GM21529 (cell line): ENCODE measurements around the gene PDE4B.

Source experiments
- ATAC-seq: cut with Tn5 transposase; IDR thresholded peaks from one replicate; pipeline ENCODE4 v1.9.1; 2021; ENCODE audit not compliant: unreplicated experiment

PDE4B gene

DNA sequence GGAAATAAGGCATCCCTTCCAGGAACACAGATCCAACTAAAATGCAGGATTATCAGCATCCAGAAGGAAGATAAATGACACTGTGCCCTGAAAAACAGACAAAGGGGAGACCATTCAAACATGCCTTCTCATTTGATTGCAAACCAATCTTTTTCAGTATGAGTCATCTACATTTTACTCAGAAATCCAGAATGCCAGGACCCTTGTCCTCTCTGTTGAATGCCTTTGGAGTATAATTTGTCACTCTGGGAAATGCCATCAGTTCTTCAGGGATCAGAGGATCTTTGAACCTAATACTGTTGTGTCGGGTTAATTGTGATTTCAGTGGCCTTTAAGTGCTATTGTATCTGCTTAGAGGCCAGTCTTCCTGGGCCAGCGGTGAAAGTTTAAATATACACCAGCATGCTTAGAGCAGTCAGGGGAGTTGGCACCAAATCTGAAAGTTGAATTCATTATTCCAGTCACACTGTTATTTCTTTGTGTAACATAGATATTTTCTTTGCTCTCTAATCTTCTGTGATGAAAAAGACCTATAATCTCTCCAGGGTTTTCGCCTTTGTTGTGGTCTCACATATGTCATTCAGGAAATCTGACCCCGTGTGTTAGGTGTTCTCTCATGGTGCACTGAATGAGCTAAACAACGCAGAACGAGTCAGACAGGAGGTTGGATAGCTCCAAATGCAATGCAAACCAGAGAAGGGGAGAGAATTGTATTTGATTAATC, 376.4 kb downstream of the PDE4B start:
- peak; percentile 15 for ATAC-seq

DNA sequence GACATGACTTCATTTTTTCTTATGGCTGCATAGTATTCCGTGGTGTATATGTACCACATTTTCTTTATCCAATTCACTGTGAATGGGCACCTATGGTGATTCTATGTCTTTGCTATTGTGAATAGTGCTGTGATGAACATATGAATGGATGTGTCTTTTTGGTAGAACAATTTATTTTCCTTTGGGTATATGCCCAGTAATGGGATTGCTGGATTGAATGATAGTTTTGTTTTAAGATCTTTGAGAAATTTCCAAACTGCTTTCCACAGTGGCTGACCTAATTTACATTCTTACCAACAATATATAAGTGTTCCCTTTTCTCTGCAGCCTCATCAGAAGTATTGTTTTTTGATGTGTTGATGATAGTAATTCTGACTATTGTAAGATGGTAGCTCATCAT, 379.6 kb downstream of the PDE4B start:
- ATAC-seq, result no peak

DNA sequence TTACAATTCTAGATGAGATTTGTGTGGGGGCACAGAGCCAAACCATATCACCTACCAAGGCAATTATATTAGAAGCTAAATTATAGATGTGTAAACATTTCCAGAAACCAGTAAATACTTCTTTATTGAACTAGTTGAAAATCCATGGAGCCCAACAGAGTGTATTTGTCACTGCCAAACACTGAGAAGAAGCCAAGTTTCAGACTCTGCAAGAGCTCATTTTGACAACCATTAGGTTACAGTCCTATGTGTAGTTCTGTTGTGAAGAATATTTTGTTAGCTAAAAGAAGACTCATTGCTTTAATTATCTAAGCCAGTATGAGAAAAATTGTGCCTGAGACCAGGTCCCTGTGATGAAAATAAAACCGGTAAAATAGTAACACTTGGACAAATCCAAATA, 382.4 kb downstream of the PDE4B start:
- ATAC-seq, result no peak

DNA sequence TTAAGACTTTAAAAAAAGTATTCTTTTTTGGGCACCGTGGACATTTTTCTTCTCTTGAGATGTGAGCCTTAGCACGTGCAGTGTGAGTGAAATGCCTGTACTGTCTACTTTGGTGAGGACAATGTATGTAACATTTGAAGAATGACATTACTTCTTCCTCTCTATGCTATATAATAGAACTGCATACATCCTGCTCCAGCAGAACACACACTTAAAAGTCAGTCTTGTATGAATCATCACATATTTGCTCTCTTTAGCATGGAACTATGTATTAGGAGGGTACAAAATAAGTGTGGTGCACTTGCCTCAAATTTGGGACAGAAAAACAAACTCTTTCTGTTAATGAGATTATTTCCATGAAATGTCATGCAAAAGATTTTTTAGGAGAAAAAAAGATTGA, 382.9 kb downstream of the PDE4B start:
- ATAC-seq, result no peak

DNA sequence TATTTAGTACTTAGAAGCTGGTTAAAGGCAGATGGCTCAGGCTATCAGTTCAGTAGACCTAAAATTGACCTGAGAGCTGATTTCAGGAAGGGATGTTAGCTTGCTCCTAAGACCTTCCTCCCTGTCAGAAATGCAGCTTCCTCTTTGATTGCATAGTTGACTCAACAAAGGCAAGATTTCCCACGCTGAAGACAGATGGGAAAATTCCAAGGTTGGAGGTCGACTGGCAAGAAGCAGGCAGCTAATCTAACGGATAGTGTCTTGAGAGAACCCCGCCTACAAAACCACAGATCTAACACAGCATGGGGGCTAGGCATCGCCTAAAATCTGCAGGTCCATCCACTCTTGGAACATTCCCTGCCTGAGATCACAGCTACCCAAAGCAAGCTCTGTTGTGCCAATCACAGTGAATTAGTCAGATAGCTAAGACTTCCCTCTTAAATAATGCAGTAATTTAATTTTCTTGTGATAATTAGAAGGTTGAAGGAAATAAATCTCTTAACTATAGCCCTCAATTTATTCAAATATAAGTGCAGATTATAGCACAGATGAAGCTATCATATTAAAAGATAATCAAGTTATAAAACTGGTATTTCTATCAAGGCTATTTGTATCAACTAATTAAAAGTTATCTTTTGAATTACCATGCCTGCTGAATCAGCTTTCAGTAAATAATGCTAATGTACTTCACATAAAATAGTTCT, 383.5 kb downstream of the PDE4B start:
- ATAC-seq, result no peak

DNA sequence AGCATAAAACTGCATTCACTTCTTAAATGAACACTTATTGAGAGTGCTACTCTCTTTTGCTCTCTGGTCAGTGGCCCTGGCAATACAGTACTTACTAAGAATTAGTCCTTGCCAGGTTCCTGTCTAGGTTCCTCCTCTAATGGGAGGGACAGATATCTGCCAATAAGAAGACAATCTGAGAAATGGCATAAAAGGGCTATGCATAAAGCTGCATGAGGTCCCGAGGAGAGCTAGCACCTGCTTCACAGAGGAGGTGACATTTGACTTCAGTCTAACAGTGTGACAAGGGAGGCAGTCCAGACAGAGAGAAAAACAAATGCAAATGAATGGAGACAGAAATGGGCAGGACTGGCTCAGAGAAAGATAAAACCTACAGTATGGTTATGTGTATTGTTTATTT, 384.1 kb downstream of the PDE4B start:
- no peak for ATAC-seq

DNA sequence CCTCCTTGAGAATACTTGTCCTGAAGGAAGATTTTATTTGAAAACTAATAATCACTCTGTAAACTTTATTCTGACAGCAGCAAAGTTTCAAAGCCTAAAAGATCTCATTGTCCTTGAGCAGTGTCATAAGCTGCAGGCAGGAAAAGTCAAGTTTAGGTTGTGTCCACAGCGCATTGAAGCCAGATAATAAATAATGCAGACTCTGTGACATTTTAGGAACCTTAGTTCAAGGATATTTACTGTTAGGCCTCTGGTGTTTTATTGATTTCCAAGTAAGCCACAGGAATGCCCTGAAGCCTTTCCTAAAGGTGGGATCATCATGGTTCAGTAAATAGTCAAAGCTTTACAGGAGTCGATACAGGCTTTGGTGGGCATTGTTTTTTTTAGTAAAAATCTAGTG, 384.8 kb downstream of the PDE4B start:
- no peak for ATAC-seq

DNA sequence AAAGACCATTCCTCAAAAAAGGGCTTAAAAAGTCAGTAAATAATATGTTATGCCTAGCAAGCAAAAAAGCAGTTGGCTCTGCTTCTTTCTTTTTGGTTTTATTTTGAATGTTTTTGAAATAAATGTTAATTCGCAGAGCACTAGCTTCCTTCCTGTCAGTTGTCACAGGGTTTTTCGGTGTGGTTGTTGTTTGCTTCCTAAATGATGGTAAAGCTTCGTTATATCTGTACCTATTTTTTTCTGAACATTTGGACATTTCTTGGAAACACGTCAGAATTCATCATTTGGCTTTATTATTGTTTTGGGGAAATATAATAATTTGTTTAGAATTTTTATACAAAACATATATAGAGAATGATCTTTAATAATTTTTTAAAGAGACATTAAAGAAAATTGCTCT, 389.3 kb downstream of the PDE4B start:
- no peak for ATAC-seq

DNA sequence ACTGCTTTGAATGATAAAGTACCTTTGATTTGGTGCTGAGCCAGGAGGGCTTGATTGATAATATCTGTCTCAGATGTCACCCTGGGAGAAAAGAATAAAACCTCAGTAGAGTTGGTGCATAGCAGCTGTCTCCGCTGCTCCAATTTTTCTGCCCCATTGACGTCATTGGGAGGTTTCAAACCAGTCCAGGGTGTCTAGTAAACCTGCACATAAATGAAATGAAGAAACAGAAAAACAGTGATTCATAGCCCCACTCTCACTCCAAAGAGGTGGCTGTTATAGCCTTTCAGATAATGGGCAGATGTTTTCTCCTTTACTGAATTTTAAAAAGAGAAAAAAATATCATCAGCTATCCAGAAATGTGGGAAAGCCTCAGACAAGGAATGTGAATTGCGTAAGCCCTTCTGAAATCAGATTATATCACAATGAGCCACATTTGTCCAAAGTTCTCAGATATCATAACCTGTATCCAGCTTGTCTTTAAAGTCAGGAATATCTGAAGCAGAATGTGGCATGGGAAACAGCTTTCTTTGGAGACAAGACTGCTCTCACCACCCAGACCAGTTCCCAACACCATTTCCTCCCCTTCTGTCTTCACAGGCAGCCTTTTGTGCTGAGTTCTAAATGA, 390.0 kb downstream of the PDE4B start:
- ATAC-seq, result no peak

DNA sequence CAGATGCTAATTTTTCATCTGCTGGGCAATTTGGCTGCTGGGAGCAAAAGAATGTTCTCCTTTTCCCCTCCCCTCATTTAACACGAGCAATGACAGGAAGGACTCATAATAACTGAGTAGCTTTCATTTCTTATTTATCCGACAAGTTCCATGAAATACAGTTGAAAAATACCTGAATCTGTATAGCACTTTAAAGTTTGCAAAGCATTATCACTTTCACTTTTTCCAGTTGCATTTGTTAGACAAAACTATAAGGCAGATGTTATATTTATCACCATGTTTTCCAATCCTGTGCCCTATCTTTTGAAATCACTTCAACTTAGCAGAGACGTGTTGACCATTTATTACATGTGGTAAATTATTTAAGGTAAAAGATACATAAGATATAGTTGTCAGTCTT, 390.7 kb downstream of the PDE4B start:
- no peak for ATAC-seq

DNA sequence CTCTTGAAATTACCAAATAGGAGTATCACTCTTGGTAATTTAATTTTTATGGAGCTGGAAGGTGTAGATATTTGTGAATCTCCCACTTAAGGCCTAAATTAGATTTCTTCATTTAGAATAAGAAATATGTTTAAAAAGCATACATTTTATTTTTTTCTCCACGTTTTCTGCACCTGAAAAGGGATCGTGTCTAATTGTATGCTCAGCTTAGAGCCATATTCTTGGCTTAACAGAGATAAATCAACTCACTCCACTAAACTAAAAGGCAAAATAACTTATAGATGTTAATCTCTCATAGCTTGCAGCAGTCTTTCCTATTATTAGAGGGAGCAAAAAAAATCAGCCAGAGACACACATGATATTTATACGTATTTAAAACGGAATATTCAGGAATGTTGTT, 404.4 kb downstream of the PDE4B start:
- ATAC-seq, result no peak

DNA sequence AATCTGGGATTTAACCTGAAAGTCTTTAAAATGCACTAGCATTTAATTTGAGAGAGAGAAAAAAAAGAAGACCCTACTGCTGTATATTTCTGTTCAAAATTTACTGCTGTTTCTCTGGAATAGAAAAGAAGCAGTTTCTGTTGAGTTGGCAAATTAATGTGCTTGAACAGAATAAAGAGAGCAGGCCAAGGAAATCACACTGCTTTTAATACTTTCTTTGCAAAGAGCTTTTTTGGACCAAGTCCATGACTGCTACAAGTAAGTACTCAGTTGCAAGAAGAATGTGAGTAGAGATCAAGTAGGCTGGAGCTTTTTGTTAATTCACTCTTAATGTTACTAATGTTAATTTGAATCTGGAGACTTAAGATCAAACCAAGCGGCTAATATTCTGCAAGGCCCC, 405.1 kb downstream of the PDE4B start:
- no peak for ATAC-seq

DNA sequence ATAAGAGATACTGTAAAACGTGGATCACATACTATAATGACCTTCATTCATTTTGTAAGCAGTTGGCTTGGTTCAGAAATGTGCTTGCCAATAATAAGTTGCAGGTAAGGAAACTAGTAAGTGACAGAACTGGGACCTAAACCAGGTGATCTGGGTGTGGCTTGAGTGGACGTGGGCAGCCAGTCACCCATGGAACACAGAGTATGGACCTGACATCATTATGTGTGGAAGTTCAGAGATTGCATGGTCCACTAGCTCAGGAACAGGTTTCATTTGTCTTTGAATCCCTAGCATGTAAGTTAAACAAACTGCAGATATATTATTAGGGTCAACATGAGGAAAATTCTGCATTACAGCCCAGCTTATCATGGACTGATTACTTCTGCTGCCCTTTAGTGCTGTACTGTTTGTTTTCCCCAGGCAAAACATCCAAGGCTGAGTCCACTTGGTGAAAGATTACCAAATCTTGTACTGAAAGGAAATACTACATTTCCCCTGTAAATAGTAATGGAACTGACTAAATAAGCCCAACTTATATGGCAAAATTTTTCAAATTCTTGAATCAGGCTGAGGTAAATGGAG, 414.0 kb downstream of the PDE4B start:
- ATAC-seq, result no peak

DNA sequence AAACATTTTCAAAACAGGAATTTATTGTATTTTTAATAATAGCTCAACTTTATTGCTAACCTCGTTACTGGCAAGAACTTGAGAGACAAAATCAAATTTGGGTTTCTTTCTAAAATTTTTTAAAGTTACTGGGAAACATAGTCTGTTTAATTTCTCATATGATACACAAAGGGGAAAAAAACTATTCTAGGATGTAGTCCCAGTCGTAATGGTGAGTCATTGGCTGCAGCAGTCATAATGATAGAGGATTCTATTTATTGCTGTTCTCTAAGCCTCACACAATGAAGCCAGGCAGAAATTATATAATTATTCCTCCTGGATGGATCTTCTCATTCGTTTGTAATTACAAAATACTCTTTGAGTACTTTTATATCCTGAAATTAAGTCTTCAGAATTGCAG, 414.8 kb downstream of the PDE4B start:
- no peak for ATAC-seq

DNA sequence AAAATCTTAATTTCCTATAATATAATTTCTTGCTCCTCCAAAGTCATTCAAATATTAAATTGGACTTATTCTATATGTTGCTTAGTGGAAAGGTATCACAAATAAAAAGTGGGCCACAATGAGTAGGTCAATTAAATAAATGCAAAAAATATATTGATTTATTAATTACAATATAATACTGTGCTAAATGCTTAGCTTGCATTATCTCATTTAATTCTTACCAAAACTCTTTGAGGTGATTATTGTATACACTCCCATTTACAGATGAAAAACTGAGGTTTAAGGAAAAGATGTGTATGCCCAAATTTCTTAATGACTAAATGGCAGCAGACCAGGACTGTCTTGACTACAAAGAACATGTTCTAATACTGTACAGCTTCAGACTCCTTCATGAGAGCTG, 415.9 kb downstream of the PDE4B start:
- ATAC-seq, result no peak

DNA sequence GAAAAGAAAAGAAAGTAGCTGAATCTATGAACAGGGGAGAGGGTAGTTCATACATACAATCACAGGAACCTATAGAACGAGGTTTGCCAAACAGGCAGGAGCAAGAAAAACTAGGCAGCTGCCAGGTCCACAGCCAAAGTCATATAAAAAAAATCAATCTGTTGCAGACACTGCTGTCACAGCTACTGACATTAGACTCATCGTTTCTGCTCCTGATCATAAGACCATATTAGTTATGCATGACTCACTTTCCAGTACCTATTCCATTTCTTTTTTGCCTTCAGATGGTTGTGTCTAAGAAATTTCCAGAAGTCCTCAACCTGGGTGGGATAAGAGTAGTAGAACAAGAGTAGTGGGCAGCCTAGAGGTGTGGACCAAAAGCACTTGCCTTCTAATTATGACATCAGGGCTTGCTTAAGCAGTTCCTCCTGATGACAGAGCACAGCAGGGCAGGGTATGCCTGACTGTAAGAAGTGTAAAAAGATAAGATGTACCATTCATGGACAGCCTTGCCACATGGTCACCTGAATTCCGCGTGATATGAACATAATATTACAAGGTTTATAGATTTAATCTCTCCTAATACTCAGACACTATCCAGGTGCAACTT, 418.0 kb downstream of the PDE4B start:
- ATAC-seq, result no peak

DNA sequence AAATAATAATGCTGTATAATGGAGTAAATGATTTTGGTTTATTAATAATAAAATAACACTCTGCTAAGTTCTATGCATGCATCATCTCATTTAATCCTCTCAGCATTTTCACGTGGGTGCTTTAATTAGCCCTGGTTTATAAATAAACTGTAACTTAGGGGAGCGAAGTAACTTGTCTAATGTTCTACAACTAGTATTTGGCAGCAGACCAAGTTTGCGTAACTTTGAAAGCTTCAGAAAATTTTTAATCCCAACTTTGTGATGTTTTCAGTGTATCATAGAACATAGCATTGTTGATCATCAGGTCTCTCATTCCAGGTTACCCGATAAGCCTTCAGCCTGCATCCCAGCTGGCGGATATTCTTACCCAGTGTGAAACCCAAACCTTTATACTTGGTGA, 418.8 kb downstream of the PDE4B start:
- no peak for ATAC-seq

DNA sequence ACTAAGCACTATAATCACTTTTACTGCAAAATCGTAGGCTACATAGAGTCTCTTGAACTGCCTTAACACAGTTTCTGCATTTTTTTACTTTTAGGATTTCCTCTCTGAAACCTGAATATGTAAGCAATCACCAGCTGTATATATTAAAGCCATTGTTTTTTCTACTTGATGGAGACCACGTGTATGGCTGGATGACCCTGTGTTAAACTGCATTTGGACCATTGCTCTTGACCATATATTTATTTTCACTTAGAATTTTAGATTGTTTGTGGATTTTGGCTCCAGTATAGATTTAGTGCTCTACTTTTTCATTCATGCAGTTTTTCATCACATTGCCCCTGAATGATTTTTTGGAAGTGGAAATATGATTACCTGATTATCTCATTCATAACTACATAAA, 420.8 kb downstream of the PDE4B start:
- ATAC-seq, result no peak

DNA sequence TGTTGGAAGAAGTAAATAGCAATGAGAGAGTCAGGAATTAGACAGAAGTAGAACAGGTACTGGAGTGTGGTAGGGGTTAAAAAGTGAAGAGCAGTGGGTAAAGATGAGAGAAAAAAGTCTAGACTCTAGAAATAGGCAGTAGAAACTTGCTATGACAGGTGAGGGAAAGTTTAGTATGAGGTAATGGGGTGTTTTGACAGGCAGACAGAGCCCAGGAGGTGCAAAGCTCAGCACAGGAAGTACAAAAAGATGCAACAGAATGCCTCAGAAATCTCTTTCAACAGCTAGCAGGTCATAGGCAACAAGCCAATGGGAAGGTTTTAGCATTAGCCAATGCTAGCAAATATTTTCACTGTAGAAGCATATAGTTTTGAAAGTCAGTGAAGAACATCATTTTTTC, 422.2 kb downstream of the PDE4B start:
- no peak for ATAC-seq

DNA sequence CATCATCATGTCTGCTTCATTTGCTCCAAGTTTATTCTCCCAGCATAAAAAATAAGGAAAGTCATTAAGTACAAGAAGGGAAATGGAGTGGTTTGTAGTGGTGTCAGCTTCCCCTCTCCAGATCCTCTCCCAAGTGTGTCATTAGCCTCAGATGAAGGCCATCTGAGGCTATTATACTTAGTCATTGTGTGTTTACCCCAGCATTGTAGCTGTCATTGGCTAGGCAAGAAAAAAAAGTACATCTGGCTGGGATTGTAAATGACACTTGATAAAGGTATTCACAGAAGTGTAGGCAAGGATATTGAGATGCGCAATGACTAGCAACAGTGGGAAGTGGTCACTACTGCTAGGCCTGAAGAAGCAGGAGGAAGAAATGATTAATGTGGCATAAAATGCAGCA, 424.3 kb downstream of the PDE4B start:
- ATAC-seq, result no peak

DNA sequence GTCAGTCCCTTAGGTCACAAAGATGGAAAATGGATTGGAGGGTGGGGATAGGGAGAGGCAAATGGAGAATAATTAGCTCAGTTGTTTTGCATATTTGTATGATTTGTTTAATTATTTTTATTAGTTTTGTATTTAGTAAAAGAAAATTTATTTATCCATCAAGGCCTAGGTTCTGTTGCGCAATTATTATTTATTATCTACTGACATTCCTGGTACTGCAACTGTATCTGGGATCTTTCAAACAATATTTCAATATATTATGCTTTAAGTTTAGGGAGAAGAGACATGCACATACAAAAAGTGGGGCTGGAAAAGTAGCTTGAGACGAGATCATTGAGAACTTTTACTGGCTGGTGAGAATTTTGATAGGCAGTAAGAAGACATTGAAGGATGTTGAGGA, 424.9 kb downstream of the PDE4B start:
- ATAC-seq, result no peak

DNA sequence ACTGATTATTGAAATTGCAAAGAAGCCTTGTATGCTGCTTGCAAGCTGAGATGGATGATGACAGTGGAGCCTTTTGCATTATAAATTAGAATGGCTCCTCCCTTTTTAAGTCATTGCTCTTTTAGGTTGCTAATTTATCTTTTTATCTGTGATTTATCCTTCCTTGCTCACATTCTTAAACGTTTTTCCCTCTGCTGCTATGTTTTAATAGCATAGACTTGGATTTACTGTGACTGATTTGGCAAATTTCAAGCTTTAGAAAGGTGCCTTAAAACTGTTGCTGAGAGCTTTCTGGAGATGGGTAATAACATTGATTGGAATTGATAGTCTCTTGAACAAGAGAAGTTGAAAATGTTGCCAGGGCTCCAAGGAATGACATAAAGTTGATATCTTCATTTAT, 427.8 kb downstream of the PDE4B start:
- ATAC-seq, result no peak
